ENCODE results near the gene MUC5B. TPM values are rescaled to one million over a fixed set of nuclear protein-coding genes. Genes with fewer than 3 reads are reported as not detected.
A peak's percentile ranks its signal among the peaks of the same experiment; 100 is the strongest.

MUC5B gene
- total RNA-seq, 1 donor from 2014 or later = 1.2 TPM

- ATAC-seq (no peak), DNase-seq (no peak)
- Histone ChIP-seq H3K36me3 (no peaks in the 10 kb centered on the region), H3K27ac (no peak overlapping the region), H3K27me3 (peaks cover 22% of the 10 kb centered on the region), H3K4me1 (no peaks in the 10 kb centered on the region), H3K9me3 (no peaks in the 10 kb centered on the region), H3K4me3 (no peak overlapping the region)
- intact Hi-C loops (cut with DNase I) = no loop called here
- TF ChIP-seq CTCF (IDR thresholded peaks at IDR 0.05) = no peak
Measured at GRCh38 chr11:1192741-1193325, 30.0 kb upstream of the MUC5B start.

- intact Hi-C loops (cut with DNase I) = no loop called here
- no peaks in the 10 kb centered on the region for H3K4me1 ChIP-seq
- no peak overlapping the region for H3K27ac ChIP-seq
- TF ChIP-seq CTCF (IDR thresholded peaks at IDR 0.05) = no peak
- H3K9me3 ChIP-seq = no peaks in the 10 kb centered on the region
- no peak overlapping the region for H3K4me3 ChIP-seq
- peaks cover 29% of the 10 kb centered on the region for H3K27me3 ChIP-seq
- ATAC-seq (no peak), DNase-seq (peak; percentile 59)
- H3K36me3 ChIP-seq = no peaks in the 10 kb centered on the region
Measured at GRCh38 chr11:1193326-1194230, 29.3 kb upstream of the MUC5B start.

- intact Hi-C loops (cut with DNase I) = no loop called here
- DNase-seq (peak; percentile 58), ATAC-seq (no peak)
- Histone ChIP-seq H3K4me1 (no peaks in the 10 kb centered on the region), H3K9me3 (no peaks in the 10 kb centered on the region), H3K4me3 (no peak overlapping the region), H3K36me3 (no peaks in the 10 kb centered on the region), H3K27ac (no peak overlapping the region), H3K27me3 (peaks cover 37% of the 10 kb centered on the region)
- TF ChIP-seq CTCF (IDR thresholded peaks at IDR 0.05) = no peak
Measured at GRCh38 chr11:1194231-1194976, 28.5 kb upstream of the MUC5B start.

GRCh38 chr11:1194977-1195681 is 27.7 kb upstream of the MUC5B start:
- TF ChIP-seq CTCF (IDR thresholded peaks at IDR 0.05) = no peak
- ATAC-seq (no peak), DNase-seq (peak; percentile 52)
- Histone ChIP-seq H3K36me3 (no peaks in the 10 kb centered on the region), H3K9me3 (no peaks in the 10 kb centered on the region), H3K27me3 (peaks cover 45% of the 10 kb centered on the region), H3K4me1 (no peaks in the 10 kb centered on the region), H3K4me3 (no peak overlapping the region), H3K27ac (no peak overlapping the region)
- intact Hi-C loops (cut with DNase I) = no loop called here

Data from upper lobe of right lung (tissue), 1 donor.